Osteocyte (in vitro differentiated cells): ENCODE measurements around the gene GPSM3. TPM values are rescaled to one million over a fixed set of nuclear protein-coding genes. Genes with fewer than 3 reads are reported as not detected.

ENCODE experiments used
- DNase-seq: peaks from one replicate; pipeline ENCODE4 v3.0.0; 2021; ENCODE audit warnings: mixed read lengths; ENCODE audit not compliant: unreplicated experiment; ENCODE audit errors: extremely low spot score
- H3K27ac Mint-ChIP-seq: one replicate; pipeline ENCODE4 v1.8.0; 2021; ENCODE audit warnings: mild to moderate bottlenecking, mixed read lengths; ENCODE audit not compliant: unreplicated experiment
- H3K27me3 Mint-ChIP-seq: one replicate; pipeline ENCODE4 v1.8.0; 2021; ENCODE audit warnings: mixed read lengths; ENCODE audit not compliant: unreplicated experiment
- H3K36me3 Mint-ChIP-seq: one replicate; pipeline ENCODE4 v1.8.0; 2021; ENCODE audit warnings: mixed read lengths; ENCODE audit not compliant: unreplicated experiment
- H3K4me1 Mint-ChIP-seq: one replicate; pipeline ENCODE4 v1.8.0; 2021; ENCODE audit warnings: mixed read lengths; ENCODE audit not compliant: unreplicated experiment
- H3K4me3 Mint-ChIP-seq: one replicate; pipeline ENCODE4 v1.8.0; 2021; ENCODE audit warnings: mild to moderate bottlenecking, moderate library complexity, mixed read lengths; ENCODE audit not compliant: unreplicated experiment
- H3K9me3 Mint-ChIP-seq: one replicate; pipeline ENCODE4 v1.8.0; 2021; ENCODE audit warnings: mixed read lengths; ENCODE audit not compliant: unreplicated experiment
- CTCF ChIP-seq: fragments of 200-600 bp; sonication (generic); IDR thresholded peaks from 2 replicates; pipeline ENCODE4 v1.5.0; 2021; ENCODE audit warnings: antibody characterized with exemption, mild to moderate bottlenecking, moderate library complexity
- total RNA-seq: library from RNA; stranded (reverse); gene quantifications from 2 replicates; pipeline ENCODE4 v1.2.1, GENCODE V29; 2021

Gene GPSM3
- total RNA-seq, 1 donor from 2014 or later = 7.5 TPM

GRCh38 chr6:32154514-32155161, 37.8 kb downstream of the GPSM3 start:
- Mint-ChIP-seq H3K27ac (peak overlapping the region; percentile 98), H3K36me3 (peaks cover 18% of the 10 kb centered on the region), H3K9me3 (no peaks in the 10 kb centered on the region), H3K4me1 (peaks cover 32% of the 10 kb centered on the region), H3K4me3 (peak overlapping the region; percentile 99), H3K27me3 (no peaks in the 10 kb centered on the region)
- no peak for DNase-seq
- TF ChIP-seq CTCF = peak; percentile 67

- Mint-ChIP-seq H3K9me3 (no peaks in the 10 kb centered on the region), H3K27me3 (no peaks in the 10 kb centered on the region), H3K4me1 (peaks cover 32% of the 10 kb centered on the region), H3K4me3 (peak within 1 kb of the TSS; percentile 99), H3K36me3 (peaks cover 18% of the 10 kb centered on the region), H3K27ac (peak within 1 kb of the TSS; percentile 98)
- peak; percentile 95 for DNase-seq
- TF ChIP-seq CTCF = peak; percentile 45
Measured at GRCh38 chr6:32153564-32154513, 38.6 kb downstream of the GPSM3 start, which contains the start of gene PPT2. Gene PPT2, plus strand, starts transcription at chr6:32154141. Its CDS starts 454 bp downstream, at chr6:32154595.

GRCh38 chr6:32152769-32153563, 39.5 kb downstream of the GPSM3 start:
- Mint-ChIP-seq H3K27me3 (no peaks in the 10 kb centered on the region), H3K27ac (peak overlapping the region; percentile 98), H3K4me3 (peak overlapping the region; percentile 99), H3K9me3 (no peaks in the 10 kb centered on the region), H3K36me3 (peaks cover 13% of the 10 kb centered on the region), H3K4me1 (peaks cover 32% of the 10 kb centered on the region)
- TF ChIP-seq CTCF = no peak
- no peak for DNase-seq

- H3K27me3 Mint-ChIP-seq = no peaks in the 10 kb centered on the region
- peaks cover 6% of the 10 kb centered on the region for H3K36me3 Mint-ChIP-seq
- H3K9me3 Mint-ChIP-seq = no peaks in the 10 kb centered on the region
- peaks cover 32% of the 10 kb centered on the region for H3K4me1 Mint-ChIP-seq
- DNase-seq = no peak
- TF ChIP-seq CTCF = no peak
- peak within 1 kb of the TSS; percentile 99 for H3K4me3 Mint-ChIP-seq
- peak within 1 kb of the TSS; percentile 98 for H3K27ac Mint-ChIP-seq
Measured at GRCh38 chr6:32151863-32152768, 40.3 kb downstream of the GPSM3 start, which contains the start of gene PRRT1. Gene PRRT1, minus strand, starts transcription at chr6:32151939. Its CDS starts 112 bp downstream, at chr6:32151827.
